Measurements from ENCODE around the gene SMIM10L2A. TPM values are rescaled to one million over a fixed set of nuclear protein-coding genes. Genes with fewer than 3 reads are reported as not detected.
"Not testable (repeated sequence)": the region's sequence is repeated elsewhere in the genome, so short reads cannot be mapped to it uniquely, and the experiment has no call there.

SMIM10L2A gene
- total RNA-seq, 1 donor from 2014 or later, result 23.6 TPM

DNA sequence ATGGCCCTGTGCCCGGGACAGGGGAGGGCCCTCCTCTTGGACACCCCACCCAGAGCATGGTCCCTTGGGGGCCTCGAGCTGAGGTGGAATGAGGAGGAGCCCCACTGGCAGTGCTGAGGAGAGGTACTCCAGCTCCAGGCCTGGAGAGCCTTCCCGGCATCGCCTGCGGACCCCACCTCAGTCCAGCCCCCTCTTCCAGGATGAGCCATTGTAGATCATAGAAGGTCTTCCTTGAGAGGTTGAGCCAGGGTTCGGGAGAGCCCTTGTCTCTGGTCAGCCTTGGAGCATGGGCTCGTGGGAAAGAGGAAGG, 16.9 kb downstream of the SMIM10L2A start:
- no peak for DNase-seq (ENCODE audit: low spot score)
- H3K36me3 Mint-ChIP-seq (ENCODE audit: low read depth, unreplicated experiment), result no peaks in the 10 kb centered on the region

DNA sequence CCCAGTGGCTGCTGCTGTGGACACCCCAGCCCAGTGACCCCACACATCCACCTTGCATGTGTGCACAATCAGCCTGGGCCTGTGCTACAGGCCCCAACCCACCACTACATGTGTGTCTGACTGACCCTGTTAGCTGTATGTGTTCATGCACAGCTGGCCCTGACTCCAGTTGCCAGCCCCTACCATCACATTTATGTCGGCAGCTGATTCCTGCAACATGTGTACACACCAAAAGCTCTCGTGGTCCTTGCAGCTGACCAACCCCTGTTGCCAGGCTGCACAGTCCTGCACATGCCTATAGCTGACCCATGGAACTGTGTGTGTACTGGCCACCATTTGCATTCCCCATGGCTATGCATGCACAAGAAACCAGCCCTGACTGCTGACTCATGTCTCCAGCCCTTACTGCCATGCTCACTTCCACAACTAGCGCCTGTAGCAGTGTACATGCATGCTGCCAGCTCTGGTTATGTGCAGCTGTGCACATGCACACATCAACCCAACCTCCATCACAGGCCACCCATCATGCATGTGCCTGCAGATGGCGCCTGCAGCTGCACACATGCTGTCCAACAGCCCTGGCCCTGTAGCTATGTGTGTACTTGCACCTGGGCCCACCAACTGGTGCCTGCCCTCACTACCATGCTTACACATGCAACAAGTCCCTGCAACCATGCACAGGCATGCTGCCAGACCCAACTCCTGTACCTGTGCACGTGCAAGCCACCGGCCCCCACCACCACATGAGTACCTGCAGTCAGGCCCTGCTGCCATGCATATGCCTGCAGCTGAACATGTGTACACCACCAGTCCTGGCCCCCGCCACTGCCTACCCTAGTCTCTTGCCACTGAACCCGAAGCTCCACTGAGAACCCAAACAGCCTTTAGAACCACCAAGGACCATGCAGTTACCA, 28.1 kb downstream of the SMIM10L2A start:
- DNase-seq (ENCODE audit: low spot score), result no peak
- TF ChIP-seq, protein P1, sequence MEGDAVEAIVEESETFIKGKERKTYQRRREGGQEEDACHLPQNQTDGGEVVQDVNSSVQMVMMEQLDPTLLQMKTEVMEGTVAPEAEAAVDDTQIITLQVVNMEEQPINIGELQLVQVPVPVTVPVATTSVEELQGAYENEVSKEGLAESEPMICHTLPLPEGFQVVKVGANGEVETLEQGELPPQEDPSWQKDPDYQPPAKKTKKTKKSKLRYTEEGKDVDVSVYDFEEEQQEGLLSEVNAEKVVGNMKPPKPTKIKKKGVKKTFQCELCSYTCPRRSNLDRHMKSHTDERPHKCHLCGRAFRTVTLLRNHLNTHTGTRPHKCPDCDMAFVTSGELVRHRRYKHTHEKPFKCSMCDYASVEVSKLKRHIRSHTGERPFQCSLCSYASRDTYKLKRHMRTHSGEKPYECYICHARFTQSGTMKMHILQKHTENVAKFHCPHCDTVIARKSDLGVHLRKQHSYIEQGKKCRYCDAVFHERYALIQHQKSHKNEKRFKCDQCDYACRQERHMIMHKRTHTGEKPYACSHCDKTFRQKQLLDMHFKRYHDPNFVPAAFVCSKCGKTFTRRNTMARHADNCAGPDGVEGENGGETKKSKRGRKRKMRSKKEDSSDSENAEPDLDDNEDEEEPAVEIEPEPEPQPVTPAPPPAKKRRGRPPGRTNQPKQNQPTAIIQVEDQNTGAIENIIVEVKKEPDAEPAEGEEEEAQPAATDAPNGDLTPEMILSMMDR (IDR thresholded peaks at IDR 0.05; ENCODE audit: unreplicated experiment), result no peak
- Mint-ChIP-seq H3K4me1 (ENCODE audit: unreplicated experiment) (peaks cover 16% of the 10 kb centered on the region), H3K4me3 (ENCODE audit: unreplicated experiment) (no peak overlapping the region), H3K9me3 (ENCODE audit: unreplicated experiment) (no peaks in the 10 kb centered on the region), H3K27ac (ENCODE audit: unreplicated experiment) (no peak overlapping the region), H3K36me3 (ENCODE audit: low read depth, unreplicated experiment) (no peaks in the 10 kb centered on the region), H3K27me3 (ENCODE audit: unreplicated experiment) (no peaks in the 10 kb centered on the region)

More for the DNA sequence above, 16.9 kb downstream of the SMIM10L2A start:
- H3K9me3 Mint-ChIP-seq (ENCODE audit: unreplicated experiment), result no peaks in the 10 kb centered on the region
- TF ChIP-seq, protein P1 (IDR thresholded peaks at IDR 0.05; ENCODE audit: unreplicated experiment), result no peak
- no peak overlapping the region for H3K4me3 Mint-ChIP-seq (ENCODE audit: unreplicated experiment)
- H3K4me1 Mint-ChIP-seq (ENCODE audit: unreplicated experiment), result no peaks in the 10 kb centered on the region
- H3K27me3 Mint-ChIP-seq (ENCODE audit: unreplicated experiment), result peaks cover 2% of the 10 kb centered on the region
- H3K27ac Mint-ChIP-seq (ENCODE audit: unreplicated experiment), result no peak overlapping the region

DNA sequence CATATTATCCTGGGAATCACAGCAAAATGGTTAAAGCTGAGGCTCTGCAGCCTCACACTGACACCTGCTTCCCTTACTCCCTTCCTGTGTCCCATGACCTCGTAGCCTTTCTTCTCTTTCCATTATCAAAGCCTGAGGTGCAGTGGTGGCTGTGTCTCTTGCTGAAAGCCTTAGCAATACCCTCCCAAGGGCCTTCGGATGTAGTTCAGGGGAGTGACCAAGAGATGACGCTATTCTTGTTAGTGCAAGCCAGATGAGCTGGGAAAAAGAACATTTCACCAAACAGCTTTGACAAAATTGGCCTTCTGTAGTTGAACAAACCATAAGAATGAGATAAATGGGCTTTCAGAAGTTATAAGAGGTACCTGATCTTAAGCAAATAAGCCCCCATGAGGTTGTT, 31.6 kb downstream of the SMIM10L2A start:
- no peak for DNase-seq (ENCODE audit: low spot score)
- Mint-ChIP-seq H3K27me3 (ENCODE audit: unreplicated experiment) (no peaks in the 10 kb centered on the region), H3K27ac (ENCODE audit: unreplicated experiment) (no peak overlapping the region), H3K36me3 (ENCODE audit: low read depth, unreplicated experiment) (no peaks in the 10 kb centered on the region), H3K4me3 (ENCODE audit: unreplicated experiment) (no peak overlapping the region), H3K9me3 (ENCODE audit: unreplicated experiment) (no peaks in the 10 kb centered on the region), H3K4me1 (ENCODE audit: unreplicated experiment) (peaks cover 21% of the 10 kb centered on the region)
- TF ChIP-seq, protein P1 (IDR thresholded peaks at IDR 0.05; ENCODE audit: unreplicated experiment), result no peak

DNA sequence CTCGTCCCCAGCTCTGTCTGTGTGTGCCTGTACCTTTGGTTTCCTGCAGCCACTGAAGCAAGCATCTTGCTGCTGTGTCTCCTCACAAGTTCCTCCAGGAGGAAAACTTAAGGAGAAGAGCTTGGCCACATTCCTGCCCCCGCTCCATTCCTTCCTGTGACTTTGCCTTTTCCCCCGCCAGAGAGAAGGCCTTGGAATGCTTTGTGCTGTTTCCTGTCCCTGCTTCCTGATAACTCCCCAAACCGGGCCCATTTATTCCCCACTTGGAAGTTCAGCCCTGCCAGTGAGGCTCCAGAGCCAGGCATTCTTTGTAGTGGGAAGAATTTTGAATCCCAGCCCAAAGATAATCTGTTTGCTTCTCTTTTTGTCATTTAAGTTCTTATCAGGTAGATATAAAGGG, 33.1 kb downstream of the SMIM10L2A start:
- Mint-ChIP-seq H3K27ac (ENCODE audit: unreplicated experiment) (peak overlapping the region; percentile 89), H3K9me3 (ENCODE audit: unreplicated experiment) (no peaks in the 10 kb centered on the region), H3K4me1 (ENCODE audit: unreplicated experiment) (peaks cover 21% of the 10 kb centered on the region), H3K27me3 (ENCODE audit: unreplicated experiment) (no peaks in the 10 kb centered on the region), H3K36me3 (ENCODE audit: low read depth, unreplicated experiment) (no peaks in the 10 kb centered on the region), H3K4me3 (ENCODE audit: unreplicated experiment) (peak overlapping the region; percentile 51)
- DNase-seq (ENCODE audit: low spot score), result peak; percentile 15
- TF ChIP-seq, protein P1 (IDR thresholded peaks at IDR 0.05; ENCODE audit: unreplicated experiment), result no peak

DNA sequence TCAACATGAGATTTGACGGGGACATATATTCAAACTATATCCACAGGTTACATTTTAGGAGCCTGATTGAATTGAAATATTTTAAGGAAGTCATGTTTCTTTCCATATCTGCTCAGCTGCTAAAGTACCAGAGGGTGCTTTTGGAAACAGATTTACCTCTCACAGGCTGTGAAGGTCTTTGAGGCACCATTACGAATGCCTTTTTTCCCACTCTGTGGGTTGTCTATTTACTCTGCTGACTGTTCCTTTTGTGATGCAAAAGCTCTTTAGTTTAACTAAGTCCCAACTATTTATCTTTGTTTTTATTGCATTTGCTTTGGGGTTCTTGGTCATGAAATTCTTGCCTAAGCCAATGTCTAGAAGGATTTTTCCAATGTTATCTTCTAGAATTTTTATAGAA, 40.0 kb downstream of the SMIM10L2A start:
- not testable (repeated sequence) for H3K4me3 Mint-ChIP-seq (ENCODE audit: unreplicated experiment); DNase-seq (ENCODE audit: low spot score); H3K36me3 Mint-ChIP-seq (ENCODE audit: low read depth, unreplicated experiment); H3K27ac Mint-ChIP-seq (ENCODE audit: unreplicated experiment); H3K9me3 Mint-ChIP-seq (ENCODE audit: unreplicated experiment); H3K4me1 Mint-ChIP-seq (ENCODE audit: unreplicated experiment); H3K27me3 Mint-ChIP-seq (ENCODE audit: unreplicated experiment)

Measured in endothelial cell (in vitro differentiated cells).